Activated CD4-positive, alpha-beta T cell treated with anti-CD3 and anti-CD28 coated beads, Interleukin-2, amount 50 U/mL, for 16 hours (primary cell): ENCODE data around the gene HLTF.
A peak's percentile ranks its signal among the peaks of the same experiment; 100 is the strongest.

ENCODE experiments used
- DNase-seq: peaks from one replicate; pipeline ENCODE4 v3.0.0-alpha.2; 2020

The HLTF gene

DNA sequence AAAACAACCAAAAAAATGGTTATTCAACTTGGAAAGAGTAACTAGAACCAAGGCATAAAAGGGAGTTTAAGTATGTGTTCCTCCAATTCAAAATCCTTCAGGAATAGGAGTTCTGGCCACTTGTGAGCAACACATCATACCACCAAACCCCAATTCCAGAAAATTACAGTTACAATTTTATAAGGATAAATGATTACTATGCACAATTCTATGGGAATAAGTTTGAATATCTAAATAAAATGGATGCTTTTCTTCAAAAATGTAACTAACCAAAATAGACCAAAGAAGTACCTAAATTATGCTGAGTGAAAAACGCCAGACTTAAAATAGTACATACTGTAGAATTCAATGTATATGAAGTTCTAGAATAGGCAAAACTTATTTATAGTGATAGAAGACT lies 4.6 kb downstream of the HLTF start:
- no peak for DNase-seq

DNA sequence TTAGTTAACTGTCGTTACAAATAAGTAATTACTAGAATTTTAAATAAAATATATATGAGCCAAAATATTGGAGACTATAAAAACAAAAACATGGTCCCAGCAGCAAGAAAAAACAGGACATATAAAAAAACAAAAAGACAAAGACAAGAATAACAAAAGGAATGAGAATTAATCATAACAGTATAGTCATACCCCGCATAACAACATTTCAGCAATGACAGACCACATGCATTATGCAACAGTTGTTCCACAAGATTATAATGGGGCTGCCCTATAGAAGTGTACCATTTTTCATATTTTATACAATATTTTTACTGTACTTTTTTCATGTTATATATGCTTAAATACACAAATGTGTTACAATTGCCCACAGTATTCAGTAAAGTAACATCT lies 5.6 kb downstream of the HLTF start:
- DNase-seq: no peak

DNA sequence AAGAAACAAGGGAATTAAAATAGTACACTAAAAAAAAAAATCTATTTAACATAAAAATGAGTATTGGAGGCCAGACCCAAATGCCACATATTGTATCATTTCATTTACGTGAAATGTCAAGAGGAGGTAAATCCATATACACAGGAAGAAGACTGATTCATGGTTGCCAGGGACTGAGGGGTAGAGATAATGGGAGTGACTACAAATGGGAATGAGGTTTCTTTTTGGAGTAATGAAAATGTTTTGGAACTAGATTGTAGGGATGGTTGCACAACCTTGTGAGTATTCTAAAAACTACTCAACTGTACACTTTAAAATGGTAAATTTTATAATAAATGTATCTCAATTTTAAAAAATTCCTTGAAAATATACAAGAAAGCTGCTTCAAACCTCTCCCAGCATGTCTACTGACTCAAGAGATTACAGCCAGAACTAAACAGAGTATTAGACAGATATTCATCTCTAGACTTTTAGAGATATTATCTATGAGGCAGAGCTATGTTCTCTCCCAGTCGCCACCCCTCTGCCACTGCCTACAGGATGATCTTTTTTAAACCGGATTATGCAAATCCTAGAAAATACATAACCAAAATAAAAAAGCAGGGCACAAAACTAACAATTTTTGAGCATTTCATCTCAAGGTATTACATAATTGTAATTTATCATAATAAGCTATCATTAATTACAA lies 6.2 kb downstream of the HLTF start:
- DNase-seq: no peak

DNA sequence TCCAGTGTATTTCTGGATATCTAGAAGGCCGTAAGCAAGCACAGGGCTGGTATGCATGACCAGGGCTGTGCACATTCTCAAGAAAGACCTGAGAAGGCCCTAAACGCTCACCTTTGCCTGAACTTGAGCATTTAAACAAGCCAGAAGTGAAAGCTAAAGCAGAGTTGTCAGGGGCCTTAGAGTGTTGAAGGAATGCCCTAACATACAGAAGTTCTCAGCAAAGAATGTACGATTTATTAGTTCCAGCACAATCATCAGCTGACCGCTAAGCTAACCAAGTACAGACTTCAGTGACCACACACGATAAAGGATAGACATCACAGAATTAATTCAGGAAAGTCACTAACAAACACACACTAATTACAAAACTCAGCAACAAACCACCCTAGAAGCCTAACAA lies 8.7 kb downstream of the HLTF start:
- DNase-seq: no peak

DNA sequence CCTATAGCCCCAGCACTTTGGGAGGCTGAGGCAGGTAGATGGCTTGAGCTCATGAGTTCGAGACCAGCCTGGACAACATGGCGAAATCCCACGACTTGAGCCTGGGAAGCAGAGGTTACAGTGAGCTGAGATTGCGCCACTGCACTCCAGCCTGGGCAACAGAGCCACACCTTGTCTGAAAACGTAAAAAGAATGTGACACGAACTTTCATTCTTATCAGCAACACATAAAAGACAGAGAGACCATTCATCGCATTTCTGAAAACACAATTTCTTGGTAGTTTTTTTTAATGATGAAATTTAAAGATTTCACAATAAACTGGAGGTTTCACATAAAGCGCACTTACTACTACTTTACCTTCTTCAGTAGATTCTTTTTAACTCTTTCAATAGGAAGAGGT lies 18.4 kb downstream of the HLTF start:
- DNase-seq: no peak

GRCh38 chr3:149061776-149062175 lies 24.6 kb downstream of the HLTF start:
- DNase-seq: no peak

GRCh38 chr3:149058602-149059001 lies 27.7 kb downstream of the HLTF start:
- DNase-seq: no peak

- DNase-seq: no peak
Observed at GRCh38 chr3:149058198-149058597, 28.1 kb downstream of the HLTF start.

DNA sequence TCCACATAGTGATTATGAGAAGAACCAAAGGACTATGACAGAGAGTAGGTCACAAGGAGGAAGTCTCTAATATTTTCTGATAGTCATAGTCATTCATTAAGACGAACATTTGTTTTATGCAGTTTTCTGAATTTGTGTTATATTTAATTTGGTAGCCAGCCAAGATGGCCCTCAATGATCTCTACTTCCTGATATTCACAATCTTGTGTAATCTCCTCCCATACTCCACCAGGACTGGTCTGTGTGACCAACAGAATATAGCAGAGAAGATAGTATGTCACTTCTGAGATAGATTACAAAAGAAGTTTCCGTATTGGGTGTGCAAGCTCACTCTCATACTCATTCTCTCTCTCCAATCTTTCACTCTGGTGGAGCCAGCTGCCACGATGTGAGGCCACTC lies 30.8 kb downstream of the HLTF start:
- no peak for DNase-seq

- peak; percentile 11 for DNase-seq
Observed at GRCh38 chr3:149044339-149045083, 41.8 kb downstream of the HLTF start.

- peak; percentile 57 for DNase-seq
Observed at GRCh38 chr3:149042789-149043386, 43.4 kb downstream of the HLTF start.

- DNase-seq: no peak
Observed at GRCh38 chr3:149038322-149038721, 48.0 kb downstream of the HLTF start.

DNA sequence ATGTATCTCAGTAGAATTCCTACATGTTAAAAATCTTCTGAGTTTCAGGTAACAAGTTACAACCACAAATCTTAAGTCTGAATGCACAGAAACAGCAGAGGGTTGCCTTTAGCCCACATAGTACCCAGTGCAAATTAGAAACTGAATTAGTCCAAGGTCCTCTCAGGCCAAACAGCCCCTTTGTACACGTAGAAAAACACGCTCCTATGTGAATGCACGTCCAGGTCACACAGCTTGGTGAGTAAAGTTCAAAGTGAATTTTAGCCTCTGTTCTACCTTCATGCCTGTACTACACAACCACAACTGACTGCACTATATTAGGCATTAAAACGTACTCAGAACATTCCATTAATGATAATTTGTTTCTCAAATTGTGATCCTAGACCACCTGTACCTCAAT lies 48.6 kb downstream of the HLTF start:
- DNase-seq: no peak

- DNase-seq: no peak
Observed at GRCh38 chr3:149031096-149031495, 55.2 kb downstream of the HLTF start.

DNA sequence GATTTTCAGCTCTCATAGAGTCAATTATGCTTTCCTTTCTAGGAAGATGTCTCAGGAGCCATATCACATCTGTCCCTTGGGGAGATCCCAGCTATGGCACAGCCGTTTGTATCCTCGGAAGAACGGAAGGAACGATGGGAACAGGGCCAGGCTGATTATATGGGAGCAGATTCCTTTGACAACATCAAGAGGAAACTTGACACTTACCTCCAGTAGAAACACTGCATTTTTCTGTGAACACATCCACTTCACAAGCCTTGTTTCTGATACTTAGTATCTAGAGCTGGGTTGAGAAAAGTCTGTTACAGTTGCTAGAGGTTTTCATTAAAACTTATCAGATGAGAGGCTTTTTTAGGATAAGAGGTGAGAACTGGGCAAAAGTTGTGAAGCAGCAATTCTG lies 59.6 kb downstream of the HLTF start:
- DNase-seq: no peak

GRCh38 chr3:149023951-149024350 lies 62.4 kb downstream of the HLTF start:
- no peak for DNase-seq

GRCh38 chr3:149021830-149022229 lies 64.5 kb downstream of the HLTF start:
- DNase-seq: no peak

DNA sequence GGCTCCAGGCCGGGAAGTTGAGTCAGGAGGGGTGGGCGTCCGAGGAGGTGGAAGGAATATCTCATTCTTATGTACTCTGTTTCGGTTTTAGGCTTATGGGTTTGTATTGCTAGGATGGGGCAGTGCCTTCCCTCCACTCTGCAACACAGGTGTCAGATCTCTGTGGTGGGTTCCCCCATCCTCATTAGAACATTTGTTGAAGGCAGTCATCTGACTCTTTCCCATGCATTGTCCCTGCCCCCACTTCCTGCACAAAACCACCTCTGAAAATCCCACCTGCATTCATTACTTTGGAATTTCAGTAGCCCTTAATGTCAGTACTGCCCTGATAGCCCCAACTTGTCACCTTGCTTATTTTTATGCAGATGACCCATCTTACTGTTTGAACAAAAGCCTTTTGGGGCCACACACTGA lies 65.5 kb downstream of the HLTF start:
- no peak for DNase-seq

DNA sequence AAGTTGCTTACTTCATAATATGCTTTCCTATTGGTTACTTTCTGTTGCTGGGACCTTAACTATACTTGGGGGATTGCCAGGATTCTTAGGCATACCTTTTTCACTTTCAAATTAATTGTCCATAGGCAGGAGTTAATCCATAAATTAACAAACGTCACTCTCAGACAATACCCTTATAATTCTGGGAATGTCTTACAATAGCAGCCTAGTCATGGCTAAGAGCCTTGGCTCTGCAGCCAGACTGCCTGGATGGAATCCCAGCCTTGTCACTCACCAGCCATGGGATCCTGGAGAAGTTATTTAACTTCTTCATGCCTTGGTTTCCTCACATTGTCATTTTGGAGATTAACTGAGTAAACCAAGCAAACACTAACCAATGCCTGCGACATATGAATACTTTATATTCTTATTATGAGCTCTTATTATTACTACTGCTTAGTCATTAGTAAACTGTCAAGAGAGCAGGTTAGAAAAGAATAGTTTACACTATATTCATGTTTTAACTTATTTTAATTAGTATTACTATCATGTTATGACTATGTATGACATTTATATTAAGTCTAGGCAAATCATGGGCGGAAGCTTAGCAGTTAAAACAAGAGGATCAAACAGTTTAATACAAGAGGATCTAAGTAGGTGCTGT lies 66.0 kb downstream of the HLTF start:
- no peak for DNase-seq

DNA sequence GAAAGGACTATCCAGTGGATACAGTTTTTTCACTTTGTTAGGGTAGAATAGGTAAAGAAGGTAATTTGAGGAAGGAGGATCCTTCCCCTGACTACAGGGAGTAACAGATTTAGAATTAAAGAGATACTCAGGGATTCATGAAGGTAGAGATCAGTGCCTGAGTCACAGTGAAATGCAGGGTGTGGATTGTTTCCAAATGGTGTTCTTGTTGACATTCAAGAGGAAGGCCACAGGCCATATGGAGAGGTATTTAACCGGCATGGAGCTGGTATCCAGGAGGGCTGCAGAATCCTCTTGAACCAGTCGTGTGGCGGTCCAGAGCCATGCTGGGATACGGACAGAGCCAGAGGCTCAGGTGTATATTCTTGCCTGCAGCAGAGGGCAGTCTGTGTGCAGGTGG lies 66.8 kb downstream of the HLTF start:
- DNase-seq: no peak

DNA sequence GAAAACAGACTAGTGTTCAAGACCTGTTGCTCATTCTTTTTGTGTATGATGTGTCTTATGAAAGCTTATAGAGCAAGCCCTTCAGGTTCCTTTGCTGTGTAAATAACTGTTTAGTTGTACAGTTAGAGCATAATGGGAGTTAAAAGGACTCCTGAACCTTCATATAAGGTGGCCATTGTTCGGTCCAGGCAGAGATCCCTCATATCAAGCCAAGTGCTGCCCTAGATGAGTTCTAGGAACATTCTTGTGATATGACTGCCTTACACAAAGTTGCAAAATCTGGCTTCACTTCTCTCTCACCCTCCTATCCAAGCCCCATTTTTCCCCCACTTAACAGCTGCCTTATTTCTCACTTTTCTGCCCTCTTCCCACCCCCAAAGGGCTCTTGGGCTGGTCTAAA lies 68.1 kb downstream of the HLTF start:
- DNase-seq: no peak

- DNase-seq: peak; percentile 31
Observed at GRCh38 chr3:149016669-149017541, 69.4 kb downstream of the HLTF start.

GRCh38 chr3:149016242-149016641 lies 70.1 kb downstream of the HLTF start:
- no peak for DNase-seq
